WI38 (cell line): ENCODE data around the gene TMEM200B.
"Not testable (repeated sequence)": the region's sequence is repeated elsewhere in the genome, so short reads cannot be mapped to it uniquely, and the experiment has no call there.

Experiments
- H3K4me3 ChIP-seq: 2 replicates; pipeline ENCODE4 v1.5.1; 2011; ENCODE audit warnings: low read depth, mild to moderate bottlenecking, control low read depth, low read length
- TF ChIP-seq, protein P1 (sequence below): IDR thresholded peaks from 2 replicates; pipeline ENCODE4 v1.5.1; 2012; ENCODE audit warnings: low read depth, mild to moderate bottlenecking, control low read depth, low read length

Gene TMEM200B

DNA sequence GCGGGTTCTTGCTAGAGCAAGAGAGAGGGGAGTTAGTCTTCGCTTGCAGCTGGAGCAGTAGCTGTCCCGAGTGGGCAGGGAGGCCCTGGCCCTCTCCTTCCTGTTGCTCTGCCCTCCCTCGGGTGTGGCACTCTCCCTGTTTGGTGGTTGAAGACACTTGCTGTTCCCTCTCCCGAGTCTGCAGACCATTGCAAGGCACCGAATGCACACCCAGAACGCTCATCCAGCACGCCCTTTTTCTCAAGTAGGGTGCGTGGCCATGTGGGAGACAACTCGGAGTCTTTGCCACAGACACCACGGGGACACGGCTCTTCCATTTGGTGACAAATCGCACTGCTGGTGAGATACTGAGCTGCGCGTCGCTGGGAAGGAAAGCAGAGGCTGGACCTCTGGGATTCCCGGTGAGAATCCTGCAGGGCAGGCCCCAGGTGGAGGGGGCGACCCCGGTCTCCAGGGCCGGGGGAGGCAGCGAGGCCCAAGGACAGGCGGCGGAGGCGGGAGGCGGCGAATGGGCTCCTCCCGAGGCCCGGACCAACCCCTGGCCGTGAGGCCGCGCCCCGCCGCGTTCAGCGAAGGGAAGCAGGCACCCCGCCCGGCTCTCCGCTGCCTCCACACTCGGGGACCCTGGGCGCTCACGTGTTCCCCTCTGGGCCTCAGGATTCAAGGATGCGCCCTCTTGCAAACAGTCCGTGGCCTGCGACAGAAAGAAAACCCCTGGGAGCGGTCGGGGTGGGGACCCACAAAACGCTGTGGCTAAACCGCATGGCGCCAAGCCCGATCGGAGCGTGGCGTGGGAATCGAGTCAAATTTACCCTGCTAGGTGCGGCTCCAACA lies 10.4 kb upstream of the TMEM200B start:
- H3K4me3 ChIP-seq, result no peak overlapping the region
- TF ChIP-seq, protein P1, sequence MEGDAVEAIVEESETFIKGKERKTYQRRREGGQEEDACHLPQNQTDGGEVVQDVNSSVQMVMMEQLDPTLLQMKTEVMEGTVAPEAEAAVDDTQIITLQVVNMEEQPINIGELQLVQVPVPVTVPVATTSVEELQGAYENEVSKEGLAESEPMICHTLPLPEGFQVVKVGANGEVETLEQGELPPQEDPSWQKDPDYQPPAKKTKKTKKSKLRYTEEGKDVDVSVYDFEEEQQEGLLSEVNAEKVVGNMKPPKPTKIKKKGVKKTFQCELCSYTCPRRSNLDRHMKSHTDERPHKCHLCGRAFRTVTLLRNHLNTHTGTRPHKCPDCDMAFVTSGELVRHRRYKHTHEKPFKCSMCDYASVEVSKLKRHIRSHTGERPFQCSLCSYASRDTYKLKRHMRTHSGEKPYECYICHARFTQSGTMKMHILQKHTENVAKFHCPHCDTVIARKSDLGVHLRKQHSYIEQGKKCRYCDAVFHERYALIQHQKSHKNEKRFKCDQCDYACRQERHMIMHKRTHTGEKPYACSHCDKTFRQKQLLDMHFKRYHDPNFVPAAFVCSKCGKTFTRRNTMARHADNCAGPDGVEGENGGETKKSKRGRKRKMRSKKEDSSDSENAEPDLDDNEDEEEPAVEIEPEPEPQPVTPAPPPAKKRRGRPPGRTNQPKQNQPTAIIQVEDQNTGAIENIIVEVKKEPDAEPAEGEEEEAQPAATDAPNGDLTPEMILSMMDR, result no peak

DNA sequence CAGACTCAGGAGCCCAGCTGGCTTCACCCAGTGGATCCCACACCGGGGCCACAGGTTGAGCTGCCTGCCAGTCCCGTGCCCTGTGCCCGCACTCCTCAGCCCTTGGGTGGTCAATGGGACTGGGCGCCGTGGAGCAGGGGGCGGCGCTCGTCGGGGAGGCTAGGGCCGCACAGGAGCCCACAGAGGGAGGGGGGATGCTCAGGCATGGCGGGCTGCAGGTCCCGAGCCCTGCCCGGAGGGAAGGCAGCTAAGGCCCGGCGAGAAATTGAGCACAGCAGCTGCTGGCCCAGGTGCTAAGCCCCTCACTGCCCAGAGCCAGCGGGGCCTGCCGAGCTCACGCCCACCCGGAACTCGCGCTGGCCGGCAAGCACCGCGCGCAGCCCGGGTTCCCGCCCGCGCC lies 7.4 kb upstream of the TMEM200B start:
- H3K4me3 ChIP-seq, result not testable (repeated sequence)

DNA sequence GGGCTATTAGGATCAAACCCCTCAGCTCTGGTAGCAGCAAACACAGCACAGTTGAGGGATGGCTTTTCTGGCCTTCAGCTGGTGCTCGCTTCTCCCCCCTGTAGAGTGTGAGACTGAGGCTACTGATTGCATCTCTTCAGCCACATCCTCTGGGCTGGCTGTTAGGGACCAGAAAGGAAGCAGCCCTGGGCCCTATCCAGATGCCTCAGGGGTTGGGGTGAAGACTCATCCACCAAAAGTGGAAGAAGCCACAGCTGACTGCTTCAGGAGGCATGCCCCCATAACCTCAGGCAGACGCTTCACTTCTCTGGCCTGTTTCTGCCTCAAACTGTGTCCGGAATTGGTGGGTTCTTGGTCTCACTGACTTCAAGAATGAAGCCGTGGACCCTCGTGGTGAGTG lies 6.2 kb upstream of the TMEM200B start:
- no peak overlapping the region for H3K4me3 ChIP-seq
- TF ChIP-seq, protein P1, result no peak

DNA sequence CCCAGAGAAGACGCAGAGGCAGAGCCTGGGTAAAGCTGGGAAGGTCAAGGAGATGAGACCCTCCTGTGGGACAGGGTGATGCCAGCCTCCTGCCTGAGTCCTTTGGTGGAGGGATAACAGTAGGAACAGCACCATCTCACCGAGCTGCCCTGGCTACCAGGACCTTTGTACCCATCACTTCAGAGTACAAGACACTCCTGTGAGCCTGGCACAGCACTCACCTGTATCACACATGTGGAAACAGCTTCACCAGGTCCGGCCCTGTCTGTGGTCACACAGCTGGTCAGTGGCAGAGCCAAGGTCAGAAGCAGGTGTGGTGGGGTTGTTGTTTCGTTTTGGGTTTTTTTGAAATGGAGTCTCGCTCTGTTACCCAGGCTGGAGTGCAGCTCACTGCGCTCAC lies 5.0 kb upstream of the TMEM200B start:
- H3K4me3 ChIP-seq, result no peak overlapping the region
- TF ChIP-seq, protein P1, result no peak

DNA sequence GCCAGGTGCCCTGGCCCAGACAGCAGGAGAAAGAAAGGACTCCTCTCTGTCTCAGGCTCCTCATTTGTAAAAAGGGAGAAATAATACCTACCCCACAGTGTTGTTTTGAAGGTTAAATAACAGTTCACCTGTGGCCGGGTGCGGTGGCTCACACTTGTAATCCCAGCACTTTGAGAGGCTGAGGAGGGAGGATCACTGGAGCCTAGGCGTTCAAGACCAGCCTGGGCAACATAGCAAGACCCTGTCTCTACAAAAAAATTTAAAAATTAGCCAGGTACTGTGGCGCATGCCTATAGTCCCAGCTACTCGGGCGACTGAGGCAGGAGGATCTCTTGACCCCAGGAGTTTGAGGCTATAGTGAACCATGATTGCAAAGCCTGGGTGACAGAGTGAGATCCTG lies 2.5 kb upstream of the TMEM200B start:
- TF ChIP-seq, protein P1, result no peak
- no peak overlapping the region for H3K4me3 ChIP-seq

DNA sequence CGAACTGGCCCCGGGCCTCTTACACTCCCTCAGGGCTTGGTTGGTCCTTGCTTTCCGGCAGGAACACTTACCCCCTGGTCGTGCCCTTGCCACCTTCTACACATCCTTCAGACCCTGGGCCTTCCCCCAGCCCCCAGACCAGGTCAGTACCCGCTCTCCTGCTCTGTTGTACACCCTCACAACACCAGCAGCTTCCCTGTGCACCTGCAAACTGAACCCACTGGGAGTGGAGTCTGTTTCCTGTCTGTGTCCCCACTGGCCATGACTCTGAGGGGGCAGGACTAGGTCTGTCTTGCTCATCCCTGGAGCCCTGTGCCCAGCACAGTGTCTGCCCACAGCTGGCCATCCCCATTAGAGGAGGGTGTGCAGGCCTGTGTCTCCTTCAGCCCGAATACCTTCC lies 2.1 kb upstream of the TMEM200B start:
- no peak overlapping the region for H3K4me3 ChIP-seq
- TF ChIP-seq, protein P1, result no peak

GRCh38 chr1:29125237-29125641 lies 1.5 kb upstream of the TMEM200B start:
- TF ChIP-seq, protein P1, result no peak
- H3K4me3 ChIP-seq, result peak overlapping the region; percentile 64
